HG03064 (cell line): Measurements from ENCODE around the gene FSTL1.

Source experiments
- ATAC-seq: cut with Tn5 transposase; IDR thresholded peaks from one replicate; pipeline ENCODE4 v1.9.1; 2021; ENCODE audit warnings: low read depth; ENCODE audit not compliant: unreplicated experiment

Gene FSTL1

GRCh38 chr3:120469440-120469839 lies 18.6 kb upstream of the FSTL1 start:
- ATAC-seq = no peak

GRCh38 chr3:120468635-120469295 lies 18.0 kb upstream of the FSTL1 start:
- ATAC-seq = no peak

- no peak for ATAC-seq
Observed at GRCh38 chr3:120462409-120462959, 11.7 kb upstream of the FSTL1 start.

GRCh38 chr3:120461416-120461815 lies 10.6 kb upstream of the FSTL1 start:
- no peak for ATAC-seq

GRCh38 chr3:120460862-120461261 lies 10.1 kb upstream of the FSTL1 start:
- ATAC-seq = no peak

- ATAC-seq = no peak
Observed at GRCh38 chr3:120460181-120460790, 9.5 kb upstream of the FSTL1 start.

GRCh38 chr3:120459196-120459595 lies 8.4 kb upstream of the FSTL1 start:
- ATAC-seq = no peak

- ATAC-seq = no peak
Observed at GRCh38 chr3:120457827-120458226, 7.0 kb upstream of the FSTL1 start.

GRCh38 chr3:120454076-120454689 lies 3.4 kb upstream of the FSTL1 start:
- no peak for ATAC-seq

- ATAC-seq = no peak
Observed at GRCh38 chr3:120452816-120453215, 2.0 kb upstream of the FSTL1 start.

- ATAC-seq = no peak
Observed at GRCh38 chr3:120451806-120452205, 1.0 kb upstream of the FSTL1 start.

GRCh38 chr3:120451272-120451761 lies 525 bp upstream of the FSTL1 start:
- no peak for ATAC-seq

GRCh38 chr3:120449701-120450599 lies 842 bp downstream of the FSTL1 start:
- no peak for ATAC-seq

- ATAC-seq = no peak
Observed at GRCh38 chr3:120449251-120449650, 1.5 kb downstream of the FSTL1 start.

GRCh38 chr3:120448756-120449155 lies 2.0 kb downstream of the FSTL1 start:
- ATAC-seq = no peak

GRCh38 chr3:120446891-120447668 lies 3.7 kb downstream of the FSTL1 start:
- ATAC-seq = no peak

GRCh38 chr3:120445654-120446053 lies 5.1 kb downstream of the FSTL1 start:
- no peak for ATAC-seq

GRCh38 chr3:120443626-120444123 lies 7.1 kb downstream of the FSTL1 start:
- no peak for ATAC-seq

GRCh38 chr3:120442975-120443517 lies 7.7 kb downstream of the FSTL1 start:
- ATAC-seq = no peak
